ENCODE measurements around the gene RFX7.

The RFX7 gene

GRCh38 chr15:56150204-56150603, 93.5 kb downstream of the RFX7 start:
- Histone ChIP-seq H3K4me2 (ENCODE audit: insufficient read depth, low read length) (no peak overlapping the region), H3K4me3 (ENCODE audit: low read depth in 1 of 2, low read length in 2 of 2) (no peak overlapping the region), H3K9ac (ENCODE audit: low read depth, low read length) (no peak overlapping the region), H3K27me3 (ENCODE audit: insufficient read depth, low read length, poor library complexity) (no peaks in the 10 kb centered on the region), H3K9me3 (ENCODE audit: insufficient read depth, low read length, severe bottlenecking) (peaks cover 4% of the 10 kb centered on the region), H3K4me1 (ENCODE audit: insufficient read depth, low read length) (no peaks in the 10 kb centered on the region), H3K79me2 (ENCODE audit: insufficient read depth, low read length) (peaks cover 83% of the 10 kb centered on the region), H2AFZ (ENCODE audit: low read depth, low read length) (no peak overlapping the region), H4K20me1 (ENCODE audit: insufficient read depth, low read length) (peaks cover 12% of the 10 kb centered on the region; the same call in 1 of the 2 replicates), H3K36me3 (ENCODE audit: insufficient read depth, low read length) (peaks cover 8% of the 10 kb centered on the region; the same call in 1 of the 2 replicates), H3K27ac (ENCODE audit: low read length) (no peak overlapping the region)
- no peak for TF ChIP-seq CTCF (IDR thresholded peaks at IDR 0.05; ENCODE audit: borderline replicate concordance, extremely low read depth, low read length, poor library complexity, severe bottlenecking)
- TF ChIP-seq EZH2 (IDR thresholded peaks at IDR 0.05; ENCODE audit: borderline replicate concordance, low read depth, low read length, severe bottlenecking): no peak
- DNase-seq (no peak), ATAC-seq (ENCODE audit: insufficient read depth, low read depth) (no peak)

- Histone ChIP-seq H3K27ac (ENCODE audit: low read length) (no peak overlapping the region), H3K4me2 (ENCODE audit: insufficient read depth, low read length) (no peak overlapping the region), H3K36me3 (ENCODE audit: insufficient read depth, low read length) (peaks cover 15% of the 10 kb centered on the region), H3K4me1 (ENCODE audit: insufficient read depth, low read length) (no peaks in the 10 kb centered on the region), H3K9ac (ENCODE audit: low read depth, low read length) (no peak overlapping the region), H2AFZ (ENCODE audit: low read depth, low read length) (no peak overlapping the region), H3K9me3 (ENCODE audit: insufficient read depth, low read length, severe bottlenecking) (no peaks in the 10 kb centered on the region), H3K79me2 (ENCODE audit: insufficient read depth, low read length) (peaks cover 75% of the 10 kb centered on the region), H4K20me1 (ENCODE audit: insufficient read depth, low read length) (peaks cover 12% of the 10 kb centered on the region; the same call in 1 of the 2 replicates), H3K4me3 (ENCODE audit: low read depth in 1 of 2, low read length in 2 of 2) (no peak overlapping the region), H3K27me3 (ENCODE audit: insufficient read depth, low read length, poor library complexity) (no peaks in the 10 kb centered on the region)
- ATAC-seq (ENCODE audit: insufficient read depth, low read depth): no peak
- no peak for DNase-seq
- TF ChIP-seq CTCF (IDR thresholded peaks at IDR 0.05; ENCODE audit: borderline replicate concordance, extremely low read depth, low read length, poor library complexity, severe bottlenecking): no peak
- no peak for TF ChIP-seq EZH2 (IDR thresholded peaks at IDR 0.05; ENCODE audit: borderline replicate concordance, low read depth, low read length, severe bottlenecking)
These were observed 95.6 kb downstream of the RFX7 start for GRCh38 chr15:56148064-56148463.

GRCh38 chr15:56146756-56147155, 96.9 kb downstream of the RFX7 start:
- Histone ChIP-seq H3K27me3 (ENCODE audit: insufficient read depth, low read length, poor library complexity) (no peaks in the 10 kb centered on the region), H3K79me2 (ENCODE audit: insufficient read depth, low read length) (peaks cover 62% of the 10 kb centered on the region), H3K27ac (ENCODE audit: low read length) (no peak overlapping the region), H2AFZ (ENCODE audit: low read depth, low read length) (no peak overlapping the region), H3K4me2 (ENCODE audit: insufficient read depth, low read length) (no peak overlapping the region), H4K20me1 (ENCODE audit: insufficient read depth, low read length) (peaks cover 12% of the 10 kb centered on the region; the same call in 1 of the 2 replicates), H3K4me3 (ENCODE audit: low read depth in 1 of 2, low read length in 2 of 2) (no peak overlapping the region), H3K36me3 (ENCODE audit: insufficient read depth, low read length) (peaks cover 28% of the 10 kb centered on the region), H3K9ac (ENCODE audit: low read depth, low read length) (no peak overlapping the region), H3K4me1 (ENCODE audit: insufficient read depth, low read length) (no peaks in the 10 kb centered on the region), H3K9me3 (ENCODE audit: insufficient read depth, low read length, severe bottlenecking) (peaks cover 3% of the 10 kb centered on the region)
- TF ChIP-seq CTCF (IDR thresholded peaks at IDR 0.05; ENCODE audit: borderline replicate concordance, extremely low read depth, low read length, poor library complexity, severe bottlenecking) (no peak), EZH2 (IDR thresholded peaks at IDR 0.05; ENCODE audit: borderline replicate concordance, low read depth, low read length, severe bottlenecking) (no peak)
- DNase-seq: no peak
- no peak for ATAC-seq (ENCODE audit: insufficient read depth, low read depth)

GRCh38 chr15:56128081-56128480, 115.6 kb downstream of the RFX7 start:
- Histone ChIP-seq H3K4me3 (ENCODE audit: low read depth in 1 of 2, low read length in 2 of 2) (no peak overlapping the region), H3K36me3 (ENCODE audit: insufficient read depth, low read length) (peaks cover 66% of the 10 kb centered on the region), H3K9ac (ENCODE audit: low read depth, low read length) (no peak overlapping the region), H3K27ac (ENCODE audit: low read length) (no peak overlapping the region), H3K9me3 (ENCODE audit: insufficient read depth, low read length, severe bottlenecking) (peaks cover 30% of the 10 kb centered on the region), H3K4me1 (ENCODE audit: insufficient read depth, low read length) (no peaks in the 10 kb centered on the region), H4K20me1 (ENCODE audit: insufficient read depth, low read length) (no peaks in the 10 kb centered on the region), H3K4me2 (ENCODE audit: insufficient read depth, low read length) (no peak overlapping the region), H3K27me3 (ENCODE audit: insufficient read depth, low read length, poor library complexity) (no peaks in the 10 kb centered on the region), H3K79me2 (ENCODE audit: insufficient read depth, low read length) (peaks cover 5% of the 10 kb centered on the region; the same call in 1 of the 2 replicates), H2AFZ (ENCODE audit: low read depth, low read length) (no peak overlapping the region)
- ATAC-seq (ENCODE audit: insufficient read depth, low read depth) (no peak), DNase-seq (no peak)
- TF ChIP-seq EZH2 (IDR thresholded peaks at IDR 0.05; ENCODE audit: borderline replicate concordance, low read depth, low read length, severe bottlenecking): no peak
- TF ChIP-seq CTCF (IDR thresholded peaks at IDR 0.05; ENCODE audit: borderline replicate concordance, extremely low read depth, low read length, poor library complexity, severe bottlenecking): no peak

All from DND-41 (cell line).